ENCODE results near the gene ASPDH.

Gene ASPDH

GRCh38 chr19:50520822-50521465 lies 7.2 kb upstream of the ASPDH start:
- H3K4me3 ChIP-seq (ENCODE audit: low read depth in 1 of 2, low read length in 2 of 2), result no peak overlapping the region
- H3K27ac ChIP-seq (ENCODE audit: low read depth, low read length), result no peak overlapping the region

GRCh38 chr19:50519006-50519575 lies 5.4 kb upstream of the ASPDH start:
- Histone ChIP-seq H3K9me3 (ENCODE audit: low read length) (no peaks in the 10 kb centered on the region), H3K36me3 (ENCODE audit: insufficient read depth, low read length) (no peaks in the 10 kb centered on the region), H3K4me1 (ENCODE audit: insufficient read depth, low read length) (no peaks in the 10 kb centered on the region), H3K27ac (ENCODE audit: low read depth, low read length) (no peak overlapping the region), H3K9ac (ENCODE audit: low read length) (no peak overlapping the region), H3K27me3 (ENCODE audit: control insufficient read depth in 1 of 2, insufficient read depth in 2 of 2, low read length in 2 of 2) (peaks cover 0 to 9% of the 10 kb centered on the region in 2 donors), H3K4me3 (ENCODE audit: low read depth in 1 of 2, low read length in 2 of 2) (no peak overlapping the region)

More at GRCh38 chr19:50520822-50521465, 7.2 kb upstream of the ASPDH start:
- H3K36me3 ChIP-seq (ENCODE audit: insufficient read depth, low read length), result no peaks in the 10 kb centered on the region
- H3K27me3 ChIP-seq (ENCODE audit: control insufficient read depth in 1 of 2, insufficient read depth in 2 of 2, low read length in 2 of 2), result no peaks in the 10 kb centered on the region
- H3K9ac ChIP-seq (ENCODE audit: low read length), result no peak overlapping the region
- H3K9me3 ChIP-seq (ENCODE audit: low read length), result no peaks in the 10 kb centered on the region
- H3K4me1 ChIP-seq (ENCODE audit: insufficient read depth, low read length), result no peaks in the 10 kb centered on the region

- no peaks in the 10 kb centered on the region for H3K4me1 ChIP-seq (ENCODE audit: insufficient read depth, low read length)
- no peak overlapping the region for H3K27ac ChIP-seq (ENCODE audit: low read depth, low read length)
- H3K27me3 ChIP-seq (ENCODE audit: control insufficient read depth in 1 of 2, insufficient read depth in 2 of 2, low read length in 2 of 2), result peaks cover 0 to 10% of the 10 kb centered on the region in 2 donors
- H3K4me3 ChIP-seq (ENCODE audit: low read depth in 1 of 2, low read length in 2 of 2), result no peak overlapping the region
- no peak overlapping the region for H3K9ac ChIP-seq (ENCODE audit: low read length)
- no peaks in the 10 kb centered on the region for H3K36me3 ChIP-seq (ENCODE audit: insufficient read depth, low read length)
- no peaks in the 10 kb centered on the region for H3K9me3 ChIP-seq (ENCODE audit: low read length)
These were observed 4.6 kb upstream of the ASPDH start for GRCh38 chr19:50518091-50519005.

GRCh38 chr19:50517704-50518075 lies 4.0 kb upstream of the ASPDH start:
- no peak overlapping the region for H3K4me3 ChIP-seq (ENCODE audit: low read depth in 1 of 2, low read length in 2 of 2)
- H3K9me3 ChIP-seq (ENCODE audit: low read length), result no peaks in the 10 kb centered on the region
- no peaks in the 10 kb centered on the region for H3K36me3 ChIP-seq (ENCODE audit: insufficient read depth, low read length)
- peaks cover 0 to 12% of the 10 kb centered on the region in 2 donors for H3K27me3 ChIP-seq (ENCODE audit: control insufficient read depth in 1 of 2, insufficient read depth in 2 of 2, low read length in 2 of 2)
- no peaks in the 10 kb centered on the region for H3K4me1 ChIP-seq (ENCODE audit: insufficient read depth, low read length)
- H3K27ac ChIP-seq (ENCODE audit: low read depth, low read length), result no peak overlapping the region
- H3K9ac ChIP-seq (ENCODE audit: low read length), result no peak overlapping the region

- H3K27ac ChIP-seq (ENCODE audit: low read depth, low read length), result no peak overlapping the region
- peaks cover 0 to 12% of the 10 kb centered on the region in 2 donors for H3K27me3 ChIP-seq (ENCODE audit: control insufficient read depth in 1 of 2, insufficient read depth in 2 of 2, low read length in 2 of 2)
- no peak overlapping the region for H3K4me3 ChIP-seq (ENCODE audit: low read depth in 1 of 2, low read length in 2 of 2)
- H3K9me3 ChIP-seq (ENCODE audit: low read length), result no peaks in the 10 kb centered on the region
- no peak overlapping the region for H3K9ac ChIP-seq (ENCODE audit: low read length)
- no peaks in the 10 kb centered on the region for H3K36me3 ChIP-seq (ENCODE audit: insufficient read depth, low read length)
- no peaks in the 10 kb centered on the region for H3K4me1 ChIP-seq (ENCODE audit: insufficient read depth, low read length)
These were observed 3.4 kb upstream of the ASPDH start for GRCh38 chr19:50516964-50517703.

GRCh38 chr19:50516456-50516855 lies 2.7 kb upstream of the ASPDH start:
- no peaks in the 10 kb centered on the region for H3K9me3 ChIP-seq (ENCODE audit: low read length)
- peaks cover 0 to 12% of the 10 kb centered on the region in 2 donors for H3K27me3 ChIP-seq (ENCODE audit: control insufficient read depth in 1 of 2, insufficient read depth in 2 of 2, low read length in 2 of 2)
- H3K27ac ChIP-seq (ENCODE audit: low read depth, low read length), result no peak overlapping the region
- no peaks in the 10 kb centered on the region for H3K36me3 ChIP-seq (ENCODE audit: insufficient read depth, low read length)
- H3K9ac ChIP-seq (ENCODE audit: low read length), result no peak overlapping the region
- peaks cover 6% of the 10 kb centered on the region for H3K4me1 ChIP-seq (ENCODE audit: insufficient read depth, low read length)
- no peak overlapping the region for H3K4me3 ChIP-seq (ENCODE audit: low read depth in 1 of 2, low read length in 2 of 2)

- no peak overlapping the region for H3K4me3 ChIP-seq (ENCODE audit: low read depth in 1 of 2, low read length in 2 of 2)
- H3K4me1 ChIP-seq (ENCODE audit: insufficient read depth, low read length), result peaks cover 12% of the 10 kb centered on the region
- H3K36me3 ChIP-seq (ENCODE audit: insufficient read depth, low read length), result no peaks in the 10 kb centered on the region
- no peak overlapping the region for H3K9ac ChIP-seq (ENCODE audit: low read length)
- no peaks in the 10 kb centered on the region for H3K9me3 ChIP-seq (ENCODE audit: low read length)
- no peak overlapping the region for H3K27ac ChIP-seq (ENCODE audit: low read depth, low read length)
- peaks cover 0 to 12% of the 10 kb centered on the region in 2 donors for H3K27me3 ChIP-seq (ENCODE audit: control insufficient read depth in 1 of 2, insufficient read depth in 2 of 2, low read length in 2 of 2)
These were observed 1.5 kb upstream of the ASPDH start for GRCh38 chr19:50515168-50515561.

GRCh38 chr19:50514346-50515167 lies 844 bp upstream of the ASPDH start:
- Histone ChIP-seq H3K9me3 (ENCODE audit: low read length) (no peaks in the 10 kb centered on the region), H3K36me3 (ENCODE audit: insufficient read depth, low read length) (no peaks in the 10 kb centered on the region), H3K9ac (ENCODE audit: low read length) (no peak overlapping the region), H3K4me3 (ENCODE audit: low read depth in 1 of 2, low read length in 2 of 2) (no peak overlapping the region), H3K4me1 (ENCODE audit: insufficient read depth, low read length) (peaks cover 16% of the 10 kb centered on the region), H3K27me3 (ENCODE audit: control insufficient read depth in 1 of 2, insufficient read depth in 2 of 2, low read length in 2 of 2) (peaks cover 0 to 12% of the 10 kb centered on the region in 2 donors), H3K27ac (ENCODE audit: low read depth, low read length) (no peak overlapping the region)

GRCh38 chr19:50512999-50513745 lies 541 bp downstream of the ASPDH start:
- no peak overlapping the region for H3K4me3 ChIP-seq (ENCODE audit: low read depth in 1 of 2, low read length in 2 of 2)
- H3K27ac ChIP-seq (ENCODE audit: low read depth, low read length), result no peak overlapping the region
- no peaks in the 10 kb centered on the region for H3K36me3 ChIP-seq (ENCODE audit: insufficient read depth, low read length)
- peaks cover 0 to 12% of the 10 kb centered on the region in 2 donors for H3K27me3 ChIP-seq (ENCODE audit: control insufficient read depth in 1 of 2, insufficient read depth in 2 of 2, low read length in 2 of 2)
- H3K4me1 ChIP-seq (ENCODE audit: insufficient read depth, low read length), result peaks cover 16% of the 10 kb centered on the region
- no peaks in the 10 kb centered on the region for H3K9me3 ChIP-seq (ENCODE audit: low read length)
- no peak overlapping the region for H3K9ac ChIP-seq (ENCODE audit: low read length)

Measured in muscle layer of colon (tissue), 2 donors.